Caco-2 (cell line): Measurements from ENCODE around the gene DNAJC1. TPM values are rescaled to one million over a fixed set of nuclear protein-coding genes. Genes with fewer than 3 reads are reported as not detected.

Source experiments
- BruUV-seq: library from RNA; stranded (reverse); fragments of 400-500 nt; replicated peaks from 2 replicates; lab custom pipeline; 2021; lab: Mats Ljungman, UMichigan
- CTCF ChIA-PET: fragments of 300-600 bp; sonication (Branson Sonifier 250); formaldehyde crosslinking; loops from one replicate; lab custom pipeline; 2022; ENCODE audit warnings: antibody characterized with exemption; lab: Charles Lee
- POLR2A ChIA-PET: fragments of 300-600 bp; sonication (Branson Sonifier 250); formaldehyde crosslinking; loops from one replicate; lab custom pipeline; 2022; ENCODE audit warnings: antibody characterized with exemption; lab: Charles Lee
- DNase-seq, 2 experiments: peaks; one replicate each; pipeline versions ENCODE4 v3.0.0 to v3.0.0-alpha.2; 2020 to 2022
- H3K27me3 ChIP-seq: replicated peaks from 2 replicates; pipeline ENCODE4 v1.6.0; 2011; ENCODE audit warnings: low read length; ENCODE audit not compliant: control insufficient read depth, insufficient read depth
- H3K36me3 ChIP-seq: 2 replicates; pipeline ENCODE4 v1.5.1; 2011; ENCODE audit warnings: low read length; ENCODE audit not compliant: control insufficient read depth, insufficient read depth
- H3K4me1 ChIP-seq: fragments of 250-450 bp; sonication (Bioruptor Pico); 2 replicates; pipeline ENCODE4 v1.5.1; 2020; ENCODE audit warnings: mild to moderate bottlenecking
- H3K4me3 ChIP-seq: 2 replicates; pipeline ENCODE4 v1.5.1; 2011; ENCODE audit warnings: low read depth, mild to moderate bottlenecking, control low read depth, low read length
- H3K9me3 ChIP-seq: fragments of 250-450 bp; sonication (Bioruptor Pico); 2 replicates; pipeline ENCODE4 v1.5.1; 2020; ENCODE audit warnings: mild to moderate bottlenecking, moderate library complexity
- H3K27ac Mint-ChIP-seq: one replicate; pipeline ENCODE4 v1.8.0; 2022; ENCODE audit warnings: mixed read lengths; ENCODE audit not compliant: unreplicated experiment
- H3K27me3 Mint-ChIP-seq: one replicate; pipeline ENCODE4 v1.8.0; 2022; ENCODE audit warnings: mixed read lengths; ENCODE audit not compliant: insufficient read depth, unreplicated experiment
- H3K36me3 Mint-ChIP-seq: one replicate; pipeline ENCODE4 v1.8.0; 2022; ENCODE audit warnings: mild to moderate bottlenecking, mixed read lengths; ENCODE audit not compliant: insufficient read depth, unreplicated experiment
- H3K4me1 Mint-ChIP-seq: one replicate; pipeline ENCODE4 v1.8.0; 2022; ENCODE audit warnings: low read depth, mixed read lengths; ENCODE audit not compliant: unreplicated experiment
- H3K4me3 Mint-ChIP-seq: one replicate; pipeline ENCODE4 v1.8.0; 2022; ENCODE audit warnings: mild to moderate bottlenecking, moderate library complexity, mixed read lengths; ENCODE audit not compliant: unreplicated experiment
- H3K9me3 Mint-ChIP-seq: one replicate; pipeline ENCODE4 v1.8.0; 2022; ENCODE audit warnings: mixed read lengths; ENCODE audit not compliant: unreplicated experiment
- intact Hi-C: fragments of 100-400 bp; cut with micrococcal nuclease; formaldehyde crosslinking; loops from one replicate; pipeline ENCODE4 v1.10.0; 2022; ENCODE audit not compliant: unreplicated experiment
- total RNA-seq: library from RNA; stranded (reverse); gene quantifications from 2 replicates; pipeline ENCODE4 v1.2.3, GENCODE V29; 2022
- TF ChIP-seq, protein P1 (sequence below), 2 experiments: fragments of 200-600 bp in 1 of 2; IDR thresholded peaks; 1 replicate in 1 of 2; 2 replicates in 1 of 2; pipeline versions ENCODE4 v1.5.1 to v1.8.0; 2011 to 2022; ENCODE audit warnings: antibody characterized with exemption in 1 of 2, control low read depth in 1 of 2, inconsistent platforms in 1 of 2, low read depth in 1 of 2, low read length in 1 of 2, mild to moderate bottlenecking in 1 of 2, moderate library complexity in 1 of 2; ENCODE audit not compliant: insufficient read depth in 1 of 2, severe bottlenecking in 1 of 2, unreplicated experiment in 1 of 2

Gene DNAJC1
- total RNA-seq, 1 experiment from 2014 or later = 50.7 TPM

GRCh38 chr10:21791276-21791675 lies 212.3 kb downstream of the DNAJC1 start:
- no peak for DNase-seq
- Mint-ChIP-seq H3K4me3 (no peak overlapping the region), H3K27me3 (no peaks in the 10 kb centered on the region), H3K4me1 (no peaks in the 10 kb centered on the region), H3K9me3 (peaks cover 18% of the 10 kb centered on the region), H3K27ac (no peak overlapping the region), H3K36me3 (no peaks in the 10 kb centered on the region)
- no TSS peak for BruUV-seq
- intact Hi-C loops = no loop called here
- H3K27me3 ChIP-seq = no peaks in the 10 kb centered on the region
- no peak overlapping the region for H3K4me3 ChIP-seq
- H3K36me3 ChIP-seq = no peaks in the 10 kb centered on the region
- no peaks in the 10 kb centered on the region for H3K4me1 ChIP-seq
- H3K9me3 ChIP-seq = peaks cover 9% of the 10 kb centered on the region; the same call in 1 of the 2 replicates
- TF ChIP-seq, protein P1, sequence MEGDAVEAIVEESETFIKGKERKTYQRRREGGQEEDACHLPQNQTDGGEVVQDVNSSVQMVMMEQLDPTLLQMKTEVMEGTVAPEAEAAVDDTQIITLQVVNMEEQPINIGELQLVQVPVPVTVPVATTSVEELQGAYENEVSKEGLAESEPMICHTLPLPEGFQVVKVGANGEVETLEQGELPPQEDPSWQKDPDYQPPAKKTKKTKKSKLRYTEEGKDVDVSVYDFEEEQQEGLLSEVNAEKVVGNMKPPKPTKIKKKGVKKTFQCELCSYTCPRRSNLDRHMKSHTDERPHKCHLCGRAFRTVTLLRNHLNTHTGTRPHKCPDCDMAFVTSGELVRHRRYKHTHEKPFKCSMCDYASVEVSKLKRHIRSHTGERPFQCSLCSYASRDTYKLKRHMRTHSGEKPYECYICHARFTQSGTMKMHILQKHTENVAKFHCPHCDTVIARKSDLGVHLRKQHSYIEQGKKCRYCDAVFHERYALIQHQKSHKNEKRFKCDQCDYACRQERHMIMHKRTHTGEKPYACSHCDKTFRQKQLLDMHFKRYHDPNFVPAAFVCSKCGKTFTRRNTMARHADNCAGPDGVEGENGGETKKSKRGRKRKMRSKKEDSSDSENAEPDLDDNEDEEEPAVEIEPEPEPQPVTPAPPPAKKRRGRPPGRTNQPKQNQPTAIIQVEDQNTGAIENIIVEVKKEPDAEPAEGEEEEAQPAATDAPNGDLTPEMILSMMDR (IDR thresholded peaks at IDR 0.05; ENCODE audit: insufficient read depth in 1 of 2, low read depth in 1 of 2, low read length in 1 of 2, severe bottlenecking in 1 of 2, unreplicated experiment in 1 of 2) = no peak
- ChIA-PET CTCF (no interaction called here), POLR2A (no interaction called here)

DNA sequence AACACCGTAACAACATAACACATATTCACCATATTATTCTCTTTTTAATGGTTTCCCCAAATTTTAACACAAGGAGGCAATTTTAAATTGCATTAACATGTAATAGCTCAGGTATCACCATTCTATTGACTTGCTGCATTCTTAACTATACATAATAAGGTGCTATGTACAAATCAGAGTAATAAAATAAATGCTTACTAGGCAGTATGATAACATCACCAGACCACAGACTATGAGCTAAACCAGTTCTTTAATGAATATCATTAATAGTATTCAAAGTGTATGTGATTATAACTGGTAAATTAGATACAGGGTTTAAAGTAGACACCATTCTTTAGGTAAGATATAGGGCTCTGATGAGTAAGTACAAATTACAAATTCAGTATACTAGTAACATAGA lies 226.6 kb downstream of the DNAJC1 start:
- intact Hi-C loops = no loop called here
- no peak overlapping the region for H3K4me3 Mint-ChIP-seq
- H3K27me3 Mint-ChIP-seq = no peaks in the 10 kb centered on the region
- Histone ChIP-seq H3K27me3 (no peaks in the 10 kb centered on the region), H3K9me3 (no peaks in the 10 kb centered on the region), H3K4me3 (no peak overlapping the region), H3K36me3 (no peaks in the 10 kb centered on the region), H3K4me1 (no peaks in the 10 kb centered on the region)
- BruUV-seq = no TSS peak
- H3K27ac Mint-ChIP-seq = no peak overlapping the region
- H3K36me3 Mint-ChIP-seq = no peaks in the 10 kb centered on the region
- ChIA-PET POLR2A (no interaction called here), CTCF (interaction anchor here (0.6 kb wide), 1 partner anchor 239 kb away, joined by 3 read pairs; no protein-coding TSS in a partner anchor)
- peaks cover 10% of the 10 kb centered on the region for H3K9me3 Mint-ChIP-seq
- H3K4me1 Mint-ChIP-seq = no peaks in the 10 kb centered on the region
- DNase-seq = no peak
- TF ChIP-seq, protein P1 (IDR thresholded peaks at IDR 0.05; ENCODE audit: insufficient read depth in 1 of 2, low read depth in 1 of 2, low read length in 1 of 2, severe bottlenecking in 1 of 2, unreplicated experiment in 1 of 2) = no peak

DNA sequence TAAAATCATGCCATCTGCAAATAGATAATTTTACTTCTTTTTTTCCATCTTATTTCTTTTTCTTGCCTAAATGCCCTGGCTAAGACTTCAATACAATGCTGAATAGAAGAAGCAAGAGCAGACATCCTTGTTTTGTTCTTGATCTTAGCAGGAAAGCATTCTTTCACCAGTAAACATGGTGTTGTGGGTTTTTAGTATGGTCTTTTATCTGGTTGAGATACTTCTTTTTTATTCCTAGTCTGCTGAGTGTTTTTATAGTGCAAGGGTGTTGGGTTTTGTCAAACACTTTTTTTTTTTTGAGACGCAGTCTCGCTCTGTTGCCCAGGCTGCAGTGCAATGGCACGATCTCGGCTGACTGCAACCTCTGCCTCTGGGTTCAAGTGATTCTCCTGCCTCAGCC lies 232.3 kb downstream of the DNAJC1 start:
- TF ChIP-seq, protein P1 (IDR thresholded peaks at IDR 0.05; ENCODE audit: insufficient read depth in 1 of 2, low read depth in 1 of 2, low read length in 1 of 2, severe bottlenecking in 1 of 2, unreplicated experiment in 1 of 2) = no peak
- POLR2A ChIA-PET = no interaction called here

More for the DNA sequence above, 232.3 kb downstream of the DNAJC1 start:
- H3K4me3 ChIP-seq = no peak overlapping the region
- no TSS peak for BruUV-seq
- no peaks in the 10 kb centered on the region for H3K36me3 ChIP-seq
- Mint-ChIP-seq H3K27ac (no peak overlapping the region), H3K9me3 (no peaks in the 10 kb centered on the region), H3K27me3 (no peaks in the 10 kb centered on the region), H3K4me3 (no peak overlapping the region), H3K4me1 (no peaks in the 10 kb centered on the region), H3K36me3 (peaks cover 5% of the 10 kb centered on the region)
- H3K27me3 ChIP-seq = no peaks in the 10 kb centered on the region
- no peak for DNase-seq
- no peaks in the 10 kb centered on the region for H3K4me1 ChIP-seq
- CTCF ChIA-PET = no interaction called here
- intact Hi-C loops = no loop called here
- H3K9me3 ChIP-seq = no peaks in the 10 kb centered on the region
